T-helper 17 cell (primary cell): Measurements from ENCODE around the gene FAAP100. TPM values are rescaled to one million over a fixed set of nuclear protein-coding genes. Genes with fewer than 3 reads are reported as not detected.
"Not testable (repeated sequence)": the region's sequence is repeated elsewhere in the genome, so short reads cannot be mapped to it uniquely, and the experiment has no call there.

Experiments
- ATAC-seq: fragments of 150-1000 bp; cut with Tn5 transposase; 2 replicates; pipeline ENCODE4 v1.10.0; 2021; ENCODE audit warnings: mild to moderate bottlenecking, moderate library complexity
- DNase-seq, 3 donors: peaks; one replicate each; pipeline versions ENCODE4 v3.0.0 to v3.0.0-alpha.2; 2020 to 2021
- H3K9me3 ChIP-seq: one replicate; pipeline ENCODE4 v1.7.0; 2013; ENCODE audit warnings: low read length, mild to moderate bottlenecking; ENCODE audit not compliant: control insufficient read depth, poor library complexity, severe bottlenecking
- H3K27ac Mint-ChIP-seq: one replicate; pipeline ENCODE4 v1.8.0; 2022; ENCODE audit warnings: mild to moderate bottlenecking, moderate library complexity, mixed read lengths
- H3K27me3 Mint-ChIP-seq: one replicate; pipeline ENCODE4 v1.8.0; 2022; ENCODE audit warnings: mixed read lengths
- H3K36me3 Mint-ChIP-seq: one replicate; pipeline ENCODE4 v1.8.0; 2022; ENCODE audit warnings: low read depth, mixed read lengths
- H3K4me1 Mint-ChIP-seq: one replicate; pipeline ENCODE4 v1.8.0; 2022; ENCODE audit warnings: mild to moderate bottlenecking, mixed read lengths
- H3K4me3 Mint-ChIP-seq: one replicate; pipeline ENCODE4 v1.8.0; 2022; ENCODE audit warnings: mild to moderate bottlenecking, moderate library complexity, mixed read lengths
- total RNA-seq, 4 donors: library from RNA in 2 of 4; stranded (reverse) in 2 of 4; gene quantifications; one replicate each; pipeline ENCODE4 v1.2.3 and lab custom pipeline; 2022 to 2026

FAAP100 gene
- total RNA-seq, 2 donors from 2014 or later = 25.2 to 30.6 TPM

DNA sequence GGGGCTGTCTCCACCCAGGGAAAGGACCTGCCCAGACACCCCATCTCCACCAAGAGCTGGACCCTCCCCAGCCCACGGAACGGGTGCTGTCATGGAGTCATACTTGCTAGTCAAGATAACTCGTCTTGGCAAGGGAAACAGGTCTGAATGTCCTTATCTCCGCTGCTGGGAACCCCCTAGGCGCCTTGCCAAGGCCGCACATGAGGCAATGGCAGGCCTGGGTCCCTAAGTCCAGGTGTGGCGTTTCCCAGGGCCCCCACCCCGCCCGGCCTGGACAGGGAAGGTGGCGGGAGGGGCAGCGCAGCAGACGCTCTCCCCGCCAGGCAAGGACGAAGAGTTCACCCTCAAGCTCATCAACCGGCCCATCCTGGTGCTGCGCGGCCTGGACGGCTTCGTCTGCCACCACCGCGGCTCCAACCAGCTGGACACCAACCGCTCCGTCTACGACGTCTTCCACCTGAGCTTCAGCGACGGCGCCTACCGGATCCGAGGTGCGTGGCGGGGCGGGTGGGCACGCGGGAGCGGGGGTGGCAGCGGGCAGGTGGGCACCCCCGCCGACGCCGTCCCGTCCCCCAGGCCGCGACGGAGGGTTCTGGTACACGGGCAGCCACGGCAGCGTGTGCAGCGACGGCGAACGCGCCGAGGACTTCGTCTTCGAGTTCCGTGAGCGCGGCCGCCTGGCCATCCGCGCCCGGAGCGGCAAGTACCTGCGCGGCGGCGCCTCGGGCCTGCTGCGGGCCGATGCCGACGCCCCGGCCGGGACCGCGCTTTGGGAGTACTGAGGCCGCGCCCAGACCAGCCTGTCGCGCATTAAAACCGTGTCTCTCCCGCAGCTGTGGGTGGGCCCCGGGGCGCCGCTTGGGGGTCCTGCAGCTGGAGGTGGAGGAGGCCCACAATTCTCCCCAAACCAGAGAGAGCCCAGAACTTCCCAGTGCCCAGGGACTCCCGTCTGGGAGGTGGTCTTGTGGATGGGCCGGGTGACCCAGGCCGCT, 15.6 kb downstream of the FAAP100 start:
- no peak overlapping the region for H3K27ac Mint-ChIP-seq
- H3K27me3 Mint-ChIP-seq = peaks cover 6% of the 10 kb centered on the region
- no peak overlapping the region for H3K4me3 Mint-ChIP-seq
- ATAC-seq (no peak), DNase-seq (no peak)
- H3K36me3 Mint-ChIP-seq = no peaks in the 10 kb centered on the region
- H3K9me3 ChIP-seq = no peaks in the 10 kb centered on the region
- H3K4me1 Mint-ChIP-seq = peaks cover 5% of the 10 kb centered on the region

DNA sequence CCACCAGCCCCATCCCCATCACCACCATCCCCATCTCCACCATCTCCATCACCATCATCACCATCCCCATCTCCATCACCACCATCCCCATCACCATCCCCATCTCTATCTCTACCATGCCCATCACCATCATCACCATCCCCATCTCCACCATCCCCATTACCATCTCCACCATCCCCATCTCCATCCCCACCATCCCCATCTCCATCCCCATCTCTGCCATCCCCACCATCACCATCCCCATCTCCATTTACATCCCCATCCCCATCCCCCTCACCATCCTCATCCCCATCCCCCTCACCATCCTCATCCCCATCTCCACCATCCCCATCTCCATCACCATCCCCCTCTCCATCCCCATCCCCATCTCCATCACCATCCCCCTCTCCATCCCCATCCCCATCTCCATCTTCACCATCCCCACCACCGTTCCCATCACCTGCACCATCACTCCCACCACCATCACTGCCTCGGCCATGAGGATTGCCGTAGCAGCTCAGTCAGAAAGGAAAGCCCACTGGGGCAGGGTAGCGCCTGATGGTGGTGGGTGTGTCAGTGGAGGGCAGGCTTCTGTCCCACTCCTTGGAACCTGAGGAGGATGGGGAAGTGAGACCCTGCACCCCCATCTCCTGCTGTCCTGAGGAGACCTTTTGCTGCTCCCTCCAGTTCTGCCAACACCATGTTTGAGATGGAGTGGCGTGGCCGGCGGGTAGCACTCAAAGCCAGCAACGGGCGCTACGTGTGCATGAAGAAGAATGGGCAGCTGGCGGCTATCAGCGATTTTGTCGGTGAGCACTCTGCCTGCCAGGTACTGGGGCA, 16.5 kb downstream of the FAAP100 start:
- Mint-ChIP-seq H3K4me3 (no peak overlapping the region), H3K27ac (no peak overlapping the region), H3K36me3 (no peaks in the 10 kb centered on the region), H3K27me3 (peaks cover 6% of the 10 kb centered on the region), H3K4me1 (peaks cover 2% of the 10 kb centered on the region)
- ATAC-seq (no peak), DNase-seq (no peak)
- no peaks in the 10 kb centered on the region for H3K9me3 ChIP-seq

DNA sequence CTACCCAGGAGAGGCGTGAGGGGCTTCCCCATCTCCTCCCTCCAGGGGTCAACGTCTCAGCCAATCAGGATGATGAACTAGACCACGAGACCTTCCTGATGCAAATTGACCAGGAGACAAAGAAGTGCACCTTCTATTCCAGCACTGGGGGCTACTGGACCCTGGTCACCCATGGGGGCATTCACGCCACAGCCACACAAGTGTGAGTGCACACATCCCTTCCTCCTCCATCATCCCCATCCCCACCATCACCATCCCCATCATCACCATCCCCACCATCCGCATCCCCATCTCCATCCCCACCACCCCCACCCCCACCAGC, 17.2 kb downstream of the FAAP100 start:
- no peak overlapping the region for H3K4me3 Mint-ChIP-seq
- no peaks in the 10 kb centered on the region for H3K36me3 Mint-ChIP-seq
- H3K4me1 Mint-ChIP-seq = peaks cover 2% of the 10 kb centered on the region
- peaks cover 6% of the 10 kb centered on the region for H3K27me3 Mint-ChIP-seq
- ATAC-seq (no peak), DNase-seq (no peak)
- no peaks in the 10 kb centered on the region for H3K9me3 ChIP-seq
- H3K27ac Mint-ChIP-seq = no peak overlapping the region

DNA sequence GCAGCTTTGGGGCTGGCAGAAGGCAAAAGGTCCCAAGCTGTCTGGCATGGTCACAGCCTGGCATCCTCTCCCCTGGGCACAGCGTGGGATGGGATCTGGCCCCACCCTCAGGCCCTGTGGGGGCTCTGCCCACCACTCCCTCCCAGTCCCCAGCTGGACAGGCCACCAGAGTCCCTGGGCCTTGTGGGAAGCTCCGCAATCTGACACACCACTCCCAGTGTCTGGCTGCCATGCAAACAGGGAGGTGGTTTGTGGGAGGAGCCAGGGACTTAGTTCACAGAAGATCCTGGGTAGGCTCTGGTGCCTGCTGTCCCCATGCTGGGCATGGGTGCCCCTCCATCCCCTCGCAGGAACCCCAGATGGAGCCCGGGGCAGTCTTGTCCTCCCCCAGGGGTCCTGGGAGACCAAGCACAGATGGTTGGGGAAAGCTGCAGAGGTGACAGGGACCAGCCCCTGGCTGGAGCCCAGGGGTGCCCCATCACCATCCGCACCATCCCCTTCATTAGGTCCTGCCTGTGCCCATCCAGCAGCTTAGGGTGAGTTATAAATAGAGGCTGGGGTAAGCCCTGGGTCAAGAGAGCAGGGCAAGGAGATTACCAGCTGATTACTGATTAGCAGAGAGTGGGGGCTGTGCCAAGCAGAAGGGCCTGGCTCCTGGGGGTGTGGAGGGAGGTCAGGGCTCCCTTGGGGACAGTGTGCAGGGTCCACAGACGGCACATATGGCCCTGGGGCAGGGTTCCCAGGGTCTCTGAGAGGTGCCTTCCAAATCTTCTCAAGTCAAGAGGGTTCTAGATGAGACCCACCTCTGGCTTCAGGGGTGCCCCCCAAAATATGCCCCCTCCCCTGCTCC, 17.8 kb downstream of the FAAP100 start:
- Mint-ChIP-seq H3K27me3 (peaks cover 6% of the 10 kb centered on the region), H3K4me1 (peaks cover 2% of the 10 kb centered on the region), H3K4me3 (no peak overlapping the region), H3K27ac (no peak overlapping the region), H3K36me3 (no peaks in the 10 kb centered on the region)
- no peak for ATAC-seq
- no peaks in the 10 kb centered on the region for H3K9me3 ChIP-seq
- DNase-seq = no peak

DNA sequence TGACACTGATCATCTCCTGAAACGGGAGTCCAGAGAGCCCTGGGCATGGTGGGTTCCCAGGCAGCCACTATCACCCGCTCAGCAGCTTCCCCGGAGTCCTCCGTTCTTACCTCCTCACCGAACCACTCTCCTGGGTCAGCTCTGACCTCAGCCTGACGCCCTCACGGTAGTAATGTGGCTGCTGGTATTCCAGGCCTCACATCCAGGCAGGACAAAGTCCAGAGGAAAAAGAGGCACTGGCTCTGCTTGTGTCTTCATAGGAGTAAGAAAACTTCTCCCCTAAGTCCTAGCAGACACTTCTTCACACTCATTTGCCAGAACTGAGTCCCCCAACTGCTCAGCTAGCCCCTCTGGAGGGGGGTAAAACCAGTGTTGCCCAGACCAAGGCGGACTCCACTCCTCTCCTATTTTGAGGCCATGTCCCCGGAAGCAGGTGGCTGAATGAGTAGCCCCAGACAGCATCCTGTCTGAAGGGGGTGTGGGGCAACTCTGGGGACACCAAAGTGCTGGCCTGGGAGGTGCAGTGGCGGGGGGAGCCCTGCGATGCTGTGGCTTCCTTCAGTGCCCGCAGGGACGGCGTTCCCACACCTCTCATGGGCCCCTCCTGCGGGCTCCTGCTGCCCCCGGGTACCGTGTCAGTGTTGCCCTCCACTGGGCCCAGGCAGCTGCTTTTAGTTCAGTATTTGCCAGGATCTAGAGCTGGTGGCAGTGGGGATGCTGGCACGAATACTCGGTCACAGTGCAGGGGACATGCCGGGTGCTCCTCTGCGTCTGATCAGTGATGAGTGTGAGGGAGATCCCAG, 18.6 kb downstream of the FAAP100 start:
- H3K9me3 ChIP-seq = no peaks in the 10 kb centered on the region
- H3K4me3 Mint-ChIP-seq = no peak overlapping the region
- ATAC-seq = no peak
- no peaks in the 10 kb centered on the region for H3K36me3 Mint-ChIP-seq
- DNase-seq = no peak
- no peak overlapping the region for H3K27ac Mint-ChIP-seq
- peaks cover 6% of the 10 kb centered on the region for H3K27me3 Mint-ChIP-seq
- H3K4me1 Mint-ChIP-seq = peaks cover 2% of the 10 kb centered on the region

DNA sequence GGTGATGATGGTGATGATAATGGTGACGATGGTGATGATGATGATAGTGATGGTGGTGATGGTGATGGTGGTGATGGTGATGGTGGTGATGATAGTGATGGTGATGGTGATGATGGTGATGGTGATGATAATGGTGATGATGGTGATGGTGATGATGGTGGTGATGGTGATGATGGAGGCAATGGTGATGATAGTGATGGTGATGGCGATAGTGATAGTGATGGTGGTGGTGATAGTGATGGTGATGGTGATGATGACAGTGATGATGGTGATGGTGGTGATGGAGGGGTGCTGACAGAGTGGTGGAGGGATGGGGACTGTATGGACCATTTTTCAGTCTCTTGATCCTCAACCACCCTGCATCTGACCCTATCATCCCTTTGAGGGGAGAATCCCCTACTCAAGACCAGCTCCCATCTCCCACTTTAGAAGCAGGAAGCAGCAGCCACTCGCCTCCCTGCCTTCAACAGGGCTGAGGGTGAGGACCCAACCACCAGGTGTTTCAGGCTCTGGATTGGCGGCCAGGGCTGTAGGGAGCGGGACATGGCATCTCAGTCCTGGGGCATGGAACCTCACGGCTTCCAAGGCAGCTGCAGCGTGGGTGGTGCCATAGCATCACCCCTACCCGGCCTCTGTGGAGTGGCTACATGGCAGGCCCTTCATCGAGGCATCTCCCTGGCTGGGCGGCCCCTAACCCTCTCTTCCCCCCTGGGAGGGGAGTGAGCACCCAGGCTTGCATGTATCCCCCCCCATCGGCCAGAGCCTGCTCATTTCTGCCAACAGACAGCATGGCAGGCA, 19.5 kb downstream of the FAAP100 start:
- no peak overlapping the region for H3K4me3 Mint-ChIP-seq
- no peaks in the 10 kb centered on the region for H3K36me3 Mint-ChIP-seq
- no peaks in the 10 kb centered on the region for H3K9me3 ChIP-seq
- H3K4me1 Mint-ChIP-seq = no peaks in the 10 kb centered on the region
- H3K27me3 Mint-ChIP-seq = peaks cover under 1% of the 10 kb centered on the region
- ATAC-seq = no peak
- no peak overlapping the region for H3K27ac Mint-ChIP-seq
- DNase-seq = no peak

DNA sequence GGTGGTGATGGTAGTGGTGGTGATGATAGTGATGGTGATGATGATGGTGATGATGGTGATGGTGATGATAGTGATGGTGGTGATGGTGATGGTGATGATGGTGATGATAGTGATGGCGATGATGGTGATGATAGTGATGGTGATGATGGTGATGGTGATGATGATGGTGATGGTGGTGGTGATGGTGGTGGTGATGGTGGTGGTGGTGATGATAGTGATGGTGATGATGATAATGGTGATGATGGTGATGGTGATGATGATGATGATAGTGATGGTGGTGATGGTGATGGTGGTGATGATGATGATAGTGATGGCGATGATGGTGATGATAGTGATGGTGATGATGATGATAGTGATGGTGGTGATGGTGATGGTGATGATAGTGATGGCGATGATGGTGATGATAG, 20.2 kb downstream of the FAAP100 start:
- not testable (repeated sequence) for ATAC-seq, H3K4me3 Mint-ChIP-seq, H3K36me3 Mint-ChIP-seq, H3K9me3 ChIP-seq, H3K4me1 Mint-ChIP-seq, H3K27ac Mint-ChIP-seq, H3K27me3 Mint-ChIP-seq, DNase-seq

DNA sequence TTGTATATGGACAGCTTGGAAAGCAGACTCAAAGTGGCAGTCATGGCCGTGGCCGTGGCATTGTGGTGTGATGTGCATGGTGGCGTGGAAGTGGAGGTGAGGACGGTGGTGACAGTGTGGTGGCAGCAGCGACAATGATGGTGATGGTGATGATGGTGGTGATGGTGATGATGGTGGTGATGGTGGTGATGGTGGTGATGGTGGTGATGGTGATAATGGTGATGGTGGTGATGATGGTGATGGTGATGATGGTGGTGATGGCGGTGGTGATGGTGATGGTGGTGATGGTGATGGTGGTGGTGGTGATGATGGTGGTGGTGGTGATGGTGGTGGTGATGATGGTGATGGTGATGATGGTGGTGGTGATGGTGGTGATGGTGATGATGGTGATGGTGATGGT, 21.1 kb downstream of the FAAP100 start:
- H3K9me3 ChIP-seq, DNase-seq, H3K4me1 Mint-ChIP-seq, H3K4me3 Mint-ChIP-seq, H3K27ac Mint-ChIP-seq, ATAC-seq, H3K36me3 Mint-ChIP-seq, H3K27me3 Mint-ChIP-seq: not testable (repeated sequence)

DNA sequence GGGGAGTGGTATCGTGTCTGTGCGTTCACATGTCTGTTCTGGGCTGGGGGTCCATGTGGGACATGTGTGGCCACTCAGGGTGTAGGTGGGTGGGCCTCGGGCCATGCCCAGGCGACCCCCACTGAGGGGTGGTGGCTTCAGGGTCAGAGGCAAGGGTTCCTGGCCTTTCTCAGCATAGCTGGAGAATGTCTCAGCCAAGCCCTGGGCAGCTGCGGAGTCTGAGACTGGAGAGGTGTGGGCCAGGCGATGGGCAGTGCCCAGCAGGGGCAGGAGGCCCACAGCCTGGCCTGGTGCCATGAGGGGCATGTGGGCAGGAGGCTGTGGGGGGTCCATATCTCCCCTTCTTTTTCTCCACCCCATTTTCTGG, 22.7 kb downstream of the FAAP100 start:
- no peak overlapping the region for H3K27ac Mint-ChIP-seq
- peaks cover 6% of the 10 kb centered on the region for H3K27me3 Mint-ChIP-seq
- DNase-seq = no peak
- no peaks in the 10 kb centered on the region for H3K36me3 Mint-ChIP-seq
- H3K4me1 Mint-ChIP-seq = no peaks in the 10 kb centered on the region
- H3K9me3 ChIP-seq = no peaks in the 10 kb centered on the region
- no peak for ATAC-seq
- no peak overlapping the region for H3K4me3 Mint-ChIP-seq

DNA sequence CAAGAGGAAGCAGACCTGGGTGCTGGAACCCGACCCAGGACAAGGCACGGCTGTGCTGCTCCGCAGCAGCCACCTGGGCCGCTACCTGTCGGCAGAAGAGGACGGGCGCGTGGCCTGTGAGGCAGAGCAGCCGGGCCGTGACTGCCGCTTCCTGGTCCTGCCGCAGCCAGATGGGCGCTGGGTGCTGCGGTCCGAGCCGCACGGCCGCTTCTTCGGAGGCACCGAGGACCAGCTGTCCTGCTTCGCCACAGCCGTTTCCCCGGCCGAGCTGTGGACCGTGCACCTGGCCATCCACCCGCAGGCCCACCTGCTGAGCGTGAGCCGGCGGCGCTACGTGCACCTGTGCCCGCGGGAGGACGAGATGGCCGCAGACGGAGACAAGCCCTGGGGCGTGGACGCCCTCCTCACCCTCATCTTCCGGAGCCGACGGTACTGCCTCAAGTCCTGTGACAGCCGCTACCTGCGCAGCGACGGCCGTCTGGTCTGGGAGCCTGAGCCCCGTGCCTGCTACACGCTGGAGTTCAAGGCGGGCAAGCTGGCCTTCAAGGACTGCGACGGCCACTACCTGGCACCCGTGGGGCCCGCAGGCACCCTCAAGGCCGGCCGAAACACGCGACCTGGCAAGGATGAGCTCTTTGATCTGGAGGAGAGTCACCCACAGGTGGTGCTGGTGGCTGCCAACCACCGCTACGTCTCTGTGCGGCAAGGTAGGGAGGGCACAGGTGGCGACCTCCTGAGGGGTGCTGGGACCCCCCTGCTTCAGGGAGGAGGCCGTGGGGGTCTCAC, 23.3 kb downstream of the FAAP100 start:
- no peak overlapping the region for H3K4me3 Mint-ChIP-seq
- H3K4me1 Mint-ChIP-seq = no peaks in the 10 kb centered on the region
- ATAC-seq = no peak
- H3K9me3 ChIP-seq = no peaks in the 10 kb centered on the region
- no peak overlapping the region for H3K27ac Mint-ChIP-seq
- no peaks in the 10 kb centered on the region for H3K36me3 Mint-ChIP-seq
- DNase-seq = no peak
- H3K27me3 Mint-ChIP-seq = peaks cover 6% of the 10 kb centered on the region

DNA sequence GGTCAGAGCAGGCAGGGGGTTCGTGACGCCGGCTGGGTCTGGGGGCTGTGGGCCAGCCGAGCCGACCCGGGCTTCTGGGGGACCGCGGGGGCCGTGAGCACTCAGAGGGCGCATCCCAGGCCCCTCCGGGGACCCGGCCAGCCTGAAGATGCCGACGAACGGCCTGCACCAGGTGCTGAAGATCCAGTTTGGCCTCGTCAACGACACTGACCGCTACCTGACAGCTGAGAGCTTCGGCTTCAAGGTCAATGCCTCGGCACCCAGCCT, 23.8 kb downstream of the FAAP100 start:
- DNase-seq (no peak), ATAC-seq (no peak)
- Mint-ChIP-seq H3K4me1 (no peaks in the 10 kb centered on the region), H3K36me3 (no peaks in the 10 kb centered on the region), H3K27me3 (peaks cover 6% of the 10 kb centered on the region), H3K4me3 (no peak overlapping the region), H3K27ac (no peak overlapping the region)
- no peaks in the 10 kb centered on the region for H3K9me3 ChIP-seq
